Pulmonary artery endothelial cell (primary cell): ENCODE measurements around the gene HMOX2. TPM values are rescaled to one million over a fixed set of nuclear protein-coding genes. Genes with fewer than 3 reads are reported as not detected.

ENCODE experiments used
- DNase-seq: peaks from one replicate; pipeline ENCODE4 v3.0.0-alpha.2; 2011; ENCODE audit warnings: low read depth, low spot score
- total RNA-seq: library from RNA; depleted of rRNA; stranded (reverse); fragments of >200 nt; gene quantifications from 2 replicates; pipeline ENCODE4 v1.2.3, GENCODE V29; 2014

HMOX2 gene
- total RNA-seq, 1 donor from 2014 or later: 143 TPM

- DNase-seq: no peak
These were observed 80.4 kb downstream of the HMOX2 start for GRCh38 chr16:4556580-4556979.

- DNase-seq: no peak
These were observed 81.8 kb downstream of the HMOX2 start for GRCh38 chr16:4557973-4558372.

Other genes with a start within 250 kb of the HMOX2 start
- gene SRL, start 234.3 kb upstream of the HMOX2 start, total RNA-seq: 0.07 and 0.11 TPM in 2 replicates
- gene TFAP4, start 203.4 kb upstream of the HMOX2 start, total RNA-seq: 9.4 and 13.6 TPM in 2 replicates
- 1.1 and 1.6 TPM in 2 replicates for gene GLIS2, start 160.3 kb upstream of the HMOX2 start, total RNA-seq
- gene PAM16, start 125.1 kb upstream of the HMOX2 start, total RNA-seq: 20.5 and 26.4 TPM in 2 replicates
- gene VASN, start 104.5 kb upstream of the HMOX2 start, total RNA-seq: 0.04 and 0.20 TPM in 2 replicates
- 33.0 and 42.4 TPM in 2 replicates for gene CORO7, start 59.8 kb upstream of the HMOX2 start, total RNA-seq
- gene DNAJA3, start 50.5 kb upstream of the HMOX2 start, total RNA-seq: 56.0 and 100 TPM in 2 replicates
- gene NMRAL1, start 1.8 kb upstream of the HMOX2 start, total RNA-seq: 61.2 and 86.6 TPM in 2 replicates
- 12.1 and 15.2 TPM in 2 replicates for gene CDIP1, start 62.4 kb downstream of the HMOX2 start, total RNA-seq
- gene C16orf96, start 79.9 kb downstream of the HMOX2 start, total RNA-seq: not detected in 2 replicates
- 3.9 and 5.4 TPM in 2 replicates for gene UBALD1, start 138.5 kb downstream of the HMOX2 start, total RNA-seq
- 22.9 and 24.4 TPM in 2 replicates for gene MGRN1, start 148.4 kb downstream of the HMOX2 start, total RNA-seq
- 21.2 and 31.9 TPM in 2 replicates for gene NUDT16L1, start 217.2 kb downstream of the HMOX2 start, total RNA-seq